IMR-90 (cell line): ENCODE measurements around the gene TRPM4.

Experiments used
- MXI1 ChIP-seq: IDR thresholded peaks from 2 replicates; pipeline ENCODE4 v1.6.1; 2012; ENCODE audit warnings: low read depth, mild to moderate bottlenecking, low read length, moderate library complexity, borderline replicate concordance
- POLR2A ChIP-seq: IDR thresholded peaks from 2 replicates; pipeline ENCODE4 v1.6.1; 2012; ENCODE audit warnings: mild to moderate bottlenecking, low read depth, low read length
- RAD21 ChIP-seq: IDR thresholded peaks from 2 replicates; pipeline ENCODE4 v1.6.1; 2012; ENCODE audit warnings: low read length, improper control_type of control experiment
- RCOR1 ChIP-seq: IDR thresholded peaks from 2 replicates; pipeline ENCODE4 v1.6.1; 2012; ENCODE audit warnings: mild to moderate bottlenecking, low read length, improper control_type of control experiment; ENCODE audit not compliant: insufficient replicate concordance
- RFX5 ChIP-seq: IDR thresholded peaks from 2 replicates; pipeline ENCODE4 v1.8.0; 2012; ENCODE audit warnings: low read depth, mild to moderate bottlenecking, low read length, moderate library complexity
- TF ChIP-seq, protein P1 (sequence below): conservative IDR thresholded peaks from 2 replicates; pipeline ENCODE4 v1.5.1; 2012; ENCODE audit warnings: mild to moderate bottlenecking, low read depth, low read length, improper control_type of control experiment

DNA sequence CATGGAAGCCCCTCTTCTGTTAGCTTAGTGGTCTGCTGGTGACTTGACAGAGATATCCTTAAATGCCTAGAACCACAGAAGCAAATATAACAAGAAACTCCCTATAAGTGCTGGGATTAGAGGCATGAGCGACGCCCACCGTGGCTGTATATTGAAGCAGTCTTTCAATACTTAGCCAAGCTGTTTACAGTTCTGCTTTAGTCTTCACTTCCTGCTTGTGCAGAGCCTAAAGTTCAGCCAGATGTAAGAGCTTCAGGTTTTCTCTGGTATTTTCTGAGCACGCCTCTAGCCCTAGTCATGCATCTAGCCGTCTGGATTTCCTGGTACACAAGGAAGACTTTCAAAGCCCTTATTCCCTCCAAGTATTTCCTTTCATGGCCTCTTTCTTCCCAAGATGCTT is 28.5 kb downstream of the TRPM4 start:
- TF ChIP-seq RCOR1 = no peak
- TF ChIP-seq RFX5 = no peak
- TF ChIP-seq, protein P1, sequence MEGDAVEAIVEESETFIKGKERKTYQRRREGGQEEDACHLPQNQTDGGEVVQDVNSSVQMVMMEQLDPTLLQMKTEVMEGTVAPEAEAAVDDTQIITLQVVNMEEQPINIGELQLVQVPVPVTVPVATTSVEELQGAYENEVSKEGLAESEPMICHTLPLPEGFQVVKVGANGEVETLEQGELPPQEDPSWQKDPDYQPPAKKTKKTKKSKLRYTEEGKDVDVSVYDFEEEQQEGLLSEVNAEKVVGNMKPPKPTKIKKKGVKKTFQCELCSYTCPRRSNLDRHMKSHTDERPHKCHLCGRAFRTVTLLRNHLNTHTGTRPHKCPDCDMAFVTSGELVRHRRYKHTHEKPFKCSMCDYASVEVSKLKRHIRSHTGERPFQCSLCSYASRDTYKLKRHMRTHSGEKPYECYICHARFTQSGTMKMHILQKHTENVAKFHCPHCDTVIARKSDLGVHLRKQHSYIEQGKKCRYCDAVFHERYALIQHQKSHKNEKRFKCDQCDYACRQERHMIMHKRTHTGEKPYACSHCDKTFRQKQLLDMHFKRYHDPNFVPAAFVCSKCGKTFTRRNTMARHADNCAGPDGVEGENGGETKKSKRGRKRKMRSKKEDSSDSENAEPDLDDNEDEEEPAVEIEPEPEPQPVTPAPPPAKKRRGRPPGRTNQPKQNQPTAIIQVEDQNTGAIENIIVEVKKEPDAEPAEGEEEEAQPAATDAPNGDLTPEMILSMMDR = no peak
- no peak for TF ChIP-seq POLR2A
- no peak for TF ChIP-seq MXI1
- TF ChIP-seq RAD21 = no peak
